HG03442 (cell line): ENCODE measurements around the gene KCNJ5.

Source experiments
- ATAC-seq: cut with Tn5 transposase; IDR thresholded peaks from one replicate; pipeline ENCODE4 v1.9.1; 2021; ENCODE audit warnings: mild to moderate bottlenecking, moderate library complexity; ENCODE audit not compliant: unreplicated experiment

Gene KCNJ5

DNA sequence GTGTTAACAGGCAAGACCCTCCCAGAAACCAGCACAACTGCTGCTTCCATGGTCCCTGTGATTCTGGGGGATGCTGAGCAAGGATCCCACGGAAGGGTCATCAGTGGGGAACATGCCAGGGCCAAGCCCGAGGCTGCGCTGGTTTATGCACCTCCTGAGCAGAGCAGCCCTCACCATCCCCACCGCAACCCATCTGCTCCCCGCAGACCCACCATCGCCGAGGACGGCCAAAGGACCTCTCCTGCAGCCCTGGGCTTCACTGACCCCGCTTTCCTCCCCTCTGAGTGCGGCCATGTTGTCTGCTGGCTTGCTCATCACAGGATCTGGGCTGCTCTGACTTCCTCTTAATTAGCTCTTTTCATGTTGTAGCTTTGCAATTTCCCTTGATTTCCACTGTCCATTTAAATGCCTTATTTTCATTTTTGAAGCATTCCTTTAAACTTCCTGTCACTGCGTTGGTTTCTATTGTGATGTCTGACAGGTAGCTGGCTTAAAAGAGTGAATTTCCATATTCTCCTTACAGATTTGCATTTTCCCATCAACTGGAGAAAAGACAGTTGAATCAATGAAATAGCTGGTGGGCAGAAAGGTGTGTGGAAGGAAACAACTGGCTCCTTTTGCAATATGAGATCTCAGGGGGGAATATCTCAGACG lies 36.7 kb downstream of the KCNJ5 start:
- no peak for ATAC-seq

- peak; percentile 97 for ATAC-seq
Observed at GRCh38 chr11:128928400-128928799, 37.2 kb downstream of the KCNJ5 start.

DNA sequence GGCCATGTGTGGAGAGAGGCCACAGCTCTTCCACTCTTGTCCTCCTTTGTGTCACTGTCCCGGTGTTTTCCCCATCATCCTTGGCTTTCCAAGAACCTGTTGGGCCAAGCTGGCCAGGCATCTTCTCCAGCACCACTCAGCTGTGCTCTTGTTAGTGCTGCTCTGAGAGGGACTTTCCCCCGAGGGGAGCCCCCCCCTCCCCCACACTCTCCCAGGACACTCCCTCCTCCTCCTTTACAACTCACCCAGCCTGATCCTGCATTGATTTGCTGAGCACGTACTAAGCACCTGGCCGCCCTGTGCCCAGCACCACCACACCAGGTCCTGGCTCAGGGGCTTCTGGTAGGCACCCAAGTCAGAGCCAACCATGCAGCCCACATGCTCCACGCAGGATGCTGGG lies 38.3 kb downstream of the KCNJ5 start:
- ATAC-seq = no peak

GRCh38 chr11:128929991-128930390 lies 38.8 kb downstream of the KCNJ5 start:
- no peak for ATAC-seq

DNA sequence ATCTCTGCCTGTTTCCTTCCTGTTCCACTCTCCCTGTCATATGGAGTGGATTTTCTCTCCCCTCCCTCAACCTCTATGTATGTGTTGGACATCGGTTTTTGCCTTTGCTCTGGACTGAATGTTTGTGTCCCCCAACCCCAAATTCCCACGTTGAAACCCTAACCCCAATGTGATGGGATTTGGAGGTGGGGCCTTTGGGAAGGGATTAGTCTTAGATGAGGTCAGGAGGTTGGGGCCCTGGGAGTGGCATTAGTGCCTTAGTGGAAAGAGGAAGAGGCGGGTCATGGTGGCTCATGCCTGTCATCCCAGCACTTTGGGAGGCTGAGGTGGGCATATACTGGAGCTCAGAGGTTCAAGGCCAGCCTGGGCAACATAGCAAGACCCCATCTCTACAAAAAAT lies 39.9 kb downstream of the KCNJ5 start:
- ATAC-seq = no peak

DNA sequence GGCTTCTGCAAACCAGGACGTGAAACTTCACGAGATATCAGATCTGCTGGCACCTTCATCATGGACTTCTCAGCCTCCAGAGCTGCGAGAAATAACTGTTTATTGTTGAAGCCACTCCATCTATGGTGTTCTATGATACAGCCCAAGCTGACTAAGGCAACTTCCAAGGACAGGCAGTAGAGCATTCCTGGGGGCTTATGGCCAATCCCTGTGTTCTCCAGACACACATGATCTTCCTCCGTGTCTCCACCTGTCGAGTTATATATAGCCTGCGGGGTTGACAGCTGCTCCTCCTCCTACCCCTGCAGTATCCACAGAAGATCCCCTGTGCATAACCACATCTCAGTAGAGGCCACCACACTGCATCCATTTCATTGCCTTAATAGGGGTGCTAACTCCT lies 40.5 kb downstream of the KCNJ5 start:
- no peak for ATAC-seq

- no peak for ATAC-seq
Observed at GRCh38 chr11:128933481-128934178, 42.5 kb downstream of the KCNJ5 start.

DNA sequence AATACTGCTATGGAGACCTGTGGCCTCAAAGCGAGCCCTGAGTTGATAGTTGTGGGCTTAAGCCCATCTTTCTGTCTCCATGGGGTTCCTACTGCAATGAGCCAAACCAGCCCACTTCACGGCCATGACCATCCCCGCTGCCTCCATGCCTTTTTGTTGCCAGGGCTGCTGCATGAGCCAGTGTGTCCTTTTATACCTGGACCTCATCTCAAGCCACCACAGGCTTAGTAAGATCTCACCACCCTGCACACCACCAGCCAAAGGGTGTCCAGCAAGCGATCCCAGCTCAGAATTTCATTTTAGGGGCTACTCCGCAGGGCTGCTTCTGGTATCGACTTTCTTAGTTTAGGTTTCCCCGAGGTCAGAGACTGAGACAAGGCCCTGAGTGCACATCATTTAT lies 43.2 kb downstream of the KCNJ5 start:
- no peak for ATAC-seq

GRCh38 chr11:128934926-128935325 lies 43.8 kb downstream of the KCNJ5 start:
- no peak for ATAC-seq

- no peak for ATAC-seq
Observed at GRCh38 chr11:128936606-128937251, 45.6 kb downstream of the KCNJ5 start.

DNA sequence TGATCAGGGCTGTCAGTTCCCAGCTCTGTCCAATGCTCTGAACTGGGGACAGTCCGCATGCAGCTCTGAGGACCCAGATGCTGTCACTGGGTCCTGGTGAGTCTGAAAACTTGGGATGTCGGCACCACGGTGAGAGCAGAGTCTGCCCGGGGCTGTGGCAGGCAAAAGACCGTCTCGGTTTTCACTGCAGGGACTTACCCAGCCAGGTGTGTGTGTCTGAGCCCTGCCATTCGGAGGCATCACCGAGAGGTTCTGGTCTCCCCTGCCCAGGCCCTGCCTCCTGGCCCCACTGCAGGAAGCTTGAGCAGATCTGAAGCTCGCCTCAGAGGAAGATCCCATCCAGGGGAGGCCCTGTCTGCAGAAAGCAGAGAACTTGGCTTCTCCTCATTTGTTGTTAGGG lies 46.3 kb downstream of the KCNJ5 start:
- ATAC-seq = no peak

- no peak for ATAC-seq
Observed at GRCh38 chr11:128938156-128938885, 47.2 kb downstream of the KCNJ5 start.

DNA sequence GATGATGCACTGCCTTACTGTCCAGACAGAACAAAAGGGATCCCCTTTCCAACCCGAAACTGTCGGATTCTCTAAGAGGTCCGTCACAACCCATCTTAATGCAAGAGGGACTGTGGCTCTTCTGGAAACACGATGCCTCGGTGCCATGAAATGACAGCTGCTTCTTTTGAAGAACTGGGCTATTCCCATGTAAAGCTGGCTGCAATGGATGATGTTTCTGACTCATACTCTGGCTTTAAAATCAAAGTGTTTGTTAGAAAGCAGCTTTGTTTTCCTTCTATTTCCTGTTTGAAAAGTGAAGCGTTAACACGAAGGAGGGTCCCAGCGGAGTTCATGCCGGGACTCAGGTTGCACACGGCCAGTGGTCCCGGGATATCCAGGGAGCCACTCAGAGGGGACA lies 48.4 kb downstream of the KCNJ5 start:
- no peak for ATAC-seq

DNA sequence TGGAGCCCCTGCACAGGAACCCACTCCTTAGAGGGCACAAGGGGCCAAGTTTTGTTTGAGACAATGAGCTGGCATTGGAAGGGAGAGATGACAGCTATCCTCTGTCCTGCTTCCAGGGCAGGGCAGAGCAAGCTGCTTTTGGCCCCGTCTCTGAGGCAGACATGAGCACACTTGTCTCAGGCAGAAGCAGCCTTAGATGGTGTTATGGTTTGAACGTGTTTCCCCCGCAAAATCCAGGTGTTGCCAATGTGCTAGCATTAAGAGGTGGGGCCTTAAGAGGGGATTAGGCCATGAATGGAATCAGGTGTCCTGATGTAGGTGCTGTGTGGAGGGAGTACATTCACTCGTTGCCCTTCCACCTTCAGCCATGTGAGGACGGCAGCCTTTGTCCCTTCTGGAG lies 49.0 kb downstream of the KCNJ5 start:
- no peak for ATAC-seq

DNA sequence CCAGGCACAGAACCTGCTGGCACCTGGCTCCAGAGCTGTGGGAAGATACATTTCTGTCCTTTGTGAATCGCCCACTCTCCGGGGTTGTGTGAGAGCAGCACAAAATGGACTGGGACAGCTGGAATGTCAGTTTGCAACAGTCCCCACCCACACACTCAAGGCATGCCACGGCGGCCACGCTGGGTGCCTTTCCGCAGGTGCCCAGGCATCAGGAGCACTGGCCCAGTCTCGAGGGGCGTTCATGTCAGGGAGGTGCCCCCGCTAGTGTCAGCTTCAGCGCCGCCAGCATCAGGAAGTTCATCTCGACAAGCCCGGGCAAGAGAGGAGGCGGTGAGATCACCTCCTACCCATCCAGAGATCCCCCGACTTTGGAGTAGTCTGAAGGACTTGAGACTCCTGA lies 49.4 kb downstream of the KCNJ5 start:
- ATAC-seq = no peak

GRCh38 chr11:128941110-128941509 lies 50.0 kb downstream of the KCNJ5 start:
- ATAC-seq = no peak

DNA sequence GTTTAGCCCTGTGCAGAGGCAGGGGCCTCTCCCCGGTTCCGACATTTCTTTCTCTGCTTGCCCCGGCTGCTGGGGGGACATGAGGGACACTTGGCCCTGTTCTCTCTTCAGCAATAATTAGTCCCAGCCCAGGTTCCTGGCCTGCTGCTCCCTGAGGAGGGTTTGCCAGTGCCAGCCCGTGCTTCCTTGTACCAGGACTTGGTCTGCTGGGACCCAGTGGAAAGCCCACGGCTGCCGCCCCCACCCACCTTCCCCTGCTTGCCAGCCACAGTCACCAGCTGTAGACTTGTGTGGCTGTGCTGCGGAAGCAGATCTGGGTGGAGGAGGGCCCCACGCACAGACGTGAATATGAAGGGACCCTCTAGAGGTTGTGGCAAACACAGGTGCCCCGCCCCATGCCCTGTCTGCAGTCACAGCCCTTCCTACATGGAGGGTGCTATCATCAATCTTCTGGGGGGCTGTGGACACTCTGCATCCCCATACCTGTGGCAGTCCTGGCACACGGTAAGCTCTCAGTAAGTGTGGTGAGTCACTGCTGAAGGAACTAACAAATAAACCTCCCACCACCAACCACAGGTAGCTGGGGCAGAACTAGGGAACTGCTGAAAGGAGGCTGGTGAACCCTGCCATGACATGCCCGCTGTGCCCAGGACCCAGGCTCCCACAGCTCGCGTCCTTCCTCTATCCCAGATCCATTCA lies 50.6 kb downstream of the KCNJ5 start:
- ATAC-seq = no peak

- no peak for ATAC-seq
Observed at GRCh38 chr11:128942272-128942612, 51.1 kb downstream of the KCNJ5 start.

DNA sequence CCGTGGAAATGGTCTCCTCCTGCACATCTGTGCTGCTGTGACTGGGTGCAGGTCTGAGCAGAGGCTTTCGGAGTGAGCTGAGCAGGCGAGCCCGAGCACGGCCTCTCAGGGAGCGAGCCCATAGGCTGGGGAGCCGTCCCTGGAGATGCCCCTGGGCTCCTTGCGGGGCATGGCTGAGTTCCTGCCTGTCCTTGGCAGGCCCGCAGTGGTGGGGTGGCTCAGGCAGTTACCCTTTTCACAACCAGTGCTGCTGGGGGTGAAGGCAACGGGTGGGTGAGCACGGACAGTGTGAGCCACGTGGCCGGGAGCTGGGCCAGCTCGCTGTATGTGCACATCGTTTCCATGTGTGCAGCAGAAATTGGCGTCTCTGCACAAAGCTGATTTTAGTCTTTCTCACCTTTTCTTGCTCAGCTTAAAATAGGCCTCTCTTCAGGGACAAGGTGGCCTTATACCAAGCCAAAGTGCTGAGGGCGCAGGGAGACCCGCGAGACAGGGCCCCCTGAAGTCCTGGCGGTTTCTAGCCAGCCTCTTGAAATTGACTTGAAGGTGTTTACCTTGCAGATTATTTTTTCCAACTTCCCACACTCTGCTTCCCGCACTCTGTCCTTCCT lies 51.8 kb downstream of the KCNJ5 start, which contains the start of gene TP53AIP1:
Gene TP53AIP1 (minus strand): TSS at position 55 of the 611 bp plus-strand sequence. CDS start 5,053 bp downstream, outside the sequence.
- ATAC-seq = no peak

GRCh38 chr11:128943428-128943976 lies 52.3 kb downstream of the KCNJ5 start:
- ATAC-seq = no peak
